Heart right ventricle (tissue), 16 donors: ENCODE data around the gene MBNL1. TPM values are rescaled to one million over a fixed set of nuclear protein-coding genes. Genes with fewer than 3 reads are reported as not detected.

Experiments used
- ATAC-seq, 8 donors: fragments of 200-7000 bp; cut with Tn5 transposase; one replicate each; pipeline ENCODE4 v1.9.1; 2020; ENCODE audit warnings: mild to moderate bottlenecking in 8 of 8, moderate library complexity in 8 of 8, moderate number of reproducible peaks in 1 of 8
- DNase-seq, 2 donors: peaks; one replicate each; pipeline ENCODE4 v3.0.0-alpha.2; 2020
- H3K27ac ChIP-seq, 10 donors: fragments of 200-600 bp; sonication (generic) in 2 of 10; one replicate each; pipeline versions ENCODE4 v1.5.0 to v1.8.0; 2020 to 2022; ENCODE audit warnings: mild to moderate bottlenecking in 3 of 10
- H3K27me3 ChIP-seq, 7 donors: fragments of 200-600 bp; one replicate each; pipeline ENCODE4 v1.8.0; 2021 to 2022; ENCODE audit warnings: mild to moderate bottlenecking in 2 of 7
- H3K36me3 ChIP-seq, 9 donors: fragments of 200-600 bp; sonication (generic) in 1 of 9; one replicate each; pipeline versions ENCODE4 v1.5.0 to v1.8.0; 2020 to 2022; ENCODE audit warnings: mild to moderate bottlenecking in 2 of 9
- H3K4me1 ChIP-seq, 9 donors: fragments of 200-600 bp; sonication (generic) in 1 of 9; one replicate each; pipeline versions ENCODE4 v1.5.0 to v1.8.0; 2020 to 2022; ENCODE audit warnings: mild to moderate bottlenecking in 4 of 9
- H3K4me3 ChIP-seq, 10 donors: fragments of 200-600 bp; sonication (generic) in 2 of 10; one replicate each; pipeline versions ENCODE4 v1.5.0 to v1.8.0; 2020 to 2022; ENCODE audit warnings: mild to moderate bottlenecking in 7 of 10, moderate library complexity in 2 of 10
- H3K9me3 ChIP-seq, 11 donors: fragments of 200-600 bp in 10 of 11; sonication (generic) in 2 of 11; one replicate each; pipeline versions ENCODE4 v1.5.0 to v1.8.0; 2013 to 2022; ENCODE audit warnings: mild to moderate bottlenecking in 2 of 11, control low read depth in 1 of 11, moderate library complexity in 1 of 11
- WGBS, 2 donors: extraction: QIAGEN DNeasy Blood & Tissue Kit; methylation state at CpG; one replicate each; pipeline ENCODE4 v1.1.7; 2013; ENCODE audit warnings: inconsistent platforms in 1 of 2; 5-methylcytosine and 5-hydroxymethylcytosine counted together
- intact Hi-C, 10 donors: fragments of 100-400 bp; cut with DNase I; formaldehyde crosslinking; loops; one replicate each; pipeline versions ENCODE4 v1.11.1 to v1.14.2; 2022
- polyA plus RNA-seq, 2 donors: library from polyadenylated mRNA; stranded (reverse); fragments of 200-250 nt; gene quantifications; one replicate each; pipeline ENCODE4 v1.2.3, GENCODE V29; 2013
- total RNA-seq, 10 donors: library from RNA; stranded (reverse); fragmentation: NEBNext Ultra II Directional in 3 of 10; extraction: Animal tissue kit (Norgen Biotek cat#: 25700) in 3 of 10; gene quantifications; one replicate each; pipeline versions ENCODE4 v1.2.1 to v1.2.4, GENCODE V29; 2021 to 2023
- TF ChIP-seq, protein P1 (sequence below), 9 donors: fragments of 200-600 bp; sonication (generic) in 2 of 9; IDR thresholded peaks; one replicate each; pipeline versions ENCODE4 v1.5.0 to v1.8.0; 2021 to 2022; ENCODE audit warnings: antibody characterized with exemption in 9 of 9, mild to moderate bottlenecking in 5 of 9, moderate library complexity in 1 of 9
- donor health status: Arrhythmogenic right ventricular cardiomyopathy.
- donor health status: ischemic (EF 13 %, LVEDD 7.1; RV severe dilation, severe dysfunction).
- donor health status: healthy with polysubstance abuse.
- donor health status: DM: no; HTN: yes; CAD: no.
- donor health status: DM: no; HTN: no; CAD: no.
- donor health status: ischemic (EF 25% LVEDD 6.9; RV normal size, moderate dysfunction).
- donor health status: ischemic (EF 25% LVEDD 5.7; RV mildly dilated, moderate dysfunction).
- donor health status: healthy.
- donor health status: DM: yes; HTN: yes; CAD: no.
- donor health status: Ischemic cardiomyopathy.
- donor health status: ischemic (EF 35%, LVEDD 5.7; RV mildly dilated, moderate dysfunction).
- donor health status: nonischemic (EF 11% LVEDD 7.7; RV severe dilation, severe dysfunction).
- donor health status: DM: yes; HTN: yes; CAD: no.
- donor health status: PGD.
- donor health status: ischemic (EF 29% LVEDD 5.4; RV normal size, mild dysfunction).
- donor health status: nonischemic (EF 23%, LVEDD 6.1; RV moderate dilation, normal function).

MBNL1 gene
- total and polyA plus RNA-seq, 12 donors: 33.1 to 236 (median 189) TPM

DNA sequence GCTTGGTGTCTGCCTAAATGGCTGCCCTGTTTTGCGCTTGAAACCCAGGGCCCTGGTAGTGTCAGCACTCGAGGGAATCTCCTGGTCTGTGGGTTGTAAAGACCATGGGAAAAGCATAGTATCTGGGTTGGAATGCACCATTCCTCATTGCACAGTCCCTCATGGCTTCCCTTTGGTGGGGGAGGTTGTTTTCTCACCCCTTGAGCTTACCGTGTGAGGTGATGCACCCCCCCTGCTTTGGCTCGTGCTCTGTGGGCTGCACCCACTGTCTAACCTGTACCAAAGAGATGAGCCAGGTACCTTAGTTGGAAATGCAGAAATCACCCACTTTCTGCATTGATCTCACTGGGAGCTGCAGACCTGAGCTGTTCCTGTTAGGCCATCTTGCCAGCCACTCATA is 104.7 kb downstream of the MBNL1 start:
- intact Hi-C loops: no loop called here
- Histone ChIP-seq H3K4me3 (no peak overlapping the region), H3K36me3 (peaks cover 0 to 14% (median 0%) of the 10 kb centered on the region in 9 donors), H3K27me3 (no peaks in the 10 kb centered on the region), H3K27ac (peak overlapping the region in 2 of 10 donors; percentile 3 to 66), H3K4me1 (peaks cover 0 to 84% (median 66%) of the 10 kb centered on the region in 9 donors), H3K9me3 (peaks cover 0 to 12% (median 0%) of the 10 kb centered on the region in 11 donors)
- ATAC-seq (peak in 4 of 8 donors; percentile 26 to 44 (median 31)), DNase-seq (no peak)
- WGBS, 2 donors: 89 to 90% methylated on average over 4 of the region's 4 CpGs
- TF ChIP-seq, protein P1, sequence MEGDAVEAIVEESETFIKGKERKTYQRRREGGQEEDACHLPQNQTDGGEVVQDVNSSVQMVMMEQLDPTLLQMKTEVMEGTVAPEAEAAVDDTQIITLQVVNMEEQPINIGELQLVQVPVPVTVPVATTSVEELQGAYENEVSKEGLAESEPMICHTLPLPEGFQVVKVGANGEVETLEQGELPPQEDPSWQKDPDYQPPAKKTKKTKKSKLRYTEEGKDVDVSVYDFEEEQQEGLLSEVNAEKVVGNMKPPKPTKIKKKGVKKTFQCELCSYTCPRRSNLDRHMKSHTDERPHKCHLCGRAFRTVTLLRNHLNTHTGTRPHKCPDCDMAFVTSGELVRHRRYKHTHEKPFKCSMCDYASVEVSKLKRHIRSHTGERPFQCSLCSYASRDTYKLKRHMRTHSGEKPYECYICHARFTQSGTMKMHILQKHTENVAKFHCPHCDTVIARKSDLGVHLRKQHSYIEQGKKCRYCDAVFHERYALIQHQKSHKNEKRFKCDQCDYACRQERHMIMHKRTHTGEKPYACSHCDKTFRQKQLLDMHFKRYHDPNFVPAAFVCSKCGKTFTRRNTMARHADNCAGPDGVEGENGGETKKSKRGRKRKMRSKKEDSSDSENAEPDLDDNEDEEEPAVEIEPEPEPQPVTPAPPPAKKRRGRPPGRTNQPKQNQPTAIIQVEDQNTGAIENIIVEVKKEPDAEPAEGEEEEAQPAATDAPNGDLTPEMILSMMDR (IDR thresholded peaks at IDR 0.05): no peak

GRCh38 chr3:152374262-152374990 is 105.7 kb downstream of the MBNL1 start:
- TF ChIP-seq, protein P1 (IDR thresholded peaks at IDR 0.05): no peak
- H3K27me3 ChIP-seq: no peaks in the 10 kb centered on the region
- WGBS, 2 donors: 43 to 44% methylated on average over 3 of the region's 3 CpGs
- H3K27ac ChIP-seq: peak overlapping the region in 8 of 10 donors; percentile 2 to 66 (median 30)
- no peak for DNase-seq
- intact Hi-C loops: no loop called here
- peak in 4 of 8 donors; percentile 27 to 51 (median 36) for ATAC-seq
- H3K4me3 ChIP-seq: no peak overlapping the region
- H3K4me1 ChIP-seq: peaks cover 0 to 82% (median 60%) of the 10 kb centered on the region in 9 donors
- peaks cover 0 to 12% (median 0%) of the 10 kb centered on the region in 11 donors for H3K9me3 ChIP-seq
- H3K36me3 ChIP-seq: peaks cover 0 to 18% (median 0%) of the 10 kb centered on the region in 9 donors

DNA sequence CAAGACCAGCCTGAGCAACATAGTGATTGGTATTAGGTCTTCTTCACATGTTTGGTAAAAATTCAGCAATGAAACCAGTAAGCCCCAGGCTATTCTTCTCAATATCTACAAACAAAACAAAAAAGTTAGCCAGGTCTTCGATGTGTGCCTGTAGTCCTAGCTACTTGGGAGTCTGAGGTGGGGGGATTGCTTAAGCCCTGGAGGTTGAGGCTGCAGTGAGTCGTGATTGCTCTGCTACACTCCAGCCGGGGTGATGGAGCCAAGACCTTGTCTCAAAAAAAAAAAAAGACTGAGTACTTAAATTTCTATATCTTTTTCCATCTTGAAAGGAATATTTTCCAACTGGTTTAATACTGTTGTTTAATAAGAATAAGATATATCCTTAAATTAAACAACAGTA is 106.8 kb downstream of the MBNL1 start:
- peaks cover 0 to 82% (median 62%) of the 10 kb centered on the region in 9 donors for H3K4me1 ChIP-seq
- peaks cover 0 to 12% (median 0%) of the 10 kb centered on the region in 11 donors for H3K9me3 ChIP-seq
- H3K36me3 ChIP-seq: peaks cover 0 to 18% (median 0%) of the 10 kb centered on the region in 9 donors
- ATAC-seq (no peak), DNase-seq (no peak)
- no peak overlapping the region for H3K4me3 ChIP-seq
- peak overlapping the region in 7 of 10 donors; percentile 2 to 79 (median 48) for H3K27ac ChIP-seq
- 75% methylated on average over 3 of the region's 3 CpGs for WGBS, 2 donors
- TF ChIP-seq, protein P1 (IDR thresholded peaks at IDR 0.05): no peak
- intact Hi-C loops: no loop called here
- no peaks in the 10 kb centered on the region for H3K27me3 ChIP-seq

- intact Hi-C loops: no loop called here
- no peak for DNase-seq
- peaks cover 0 to 12% (median 0%) of the 10 kb centered on the region in 11 donors for H3K9me3 ChIP-seq
- H3K27ac ChIP-seq: peak overlapping the region in 9 of 10 donors; percentile 4 to 79 (median 48)
- 65 to 73% methylated on average over 9 of the region's 9 CpGs for WGBS, 2 donors
- TF ChIP-seq, protein P1 (IDR thresholded peaks at IDR 0.05): no peak
- H3K36me3 ChIP-seq: peaks cover 0 to 18% (median 0%) of the 10 kb centered on the region in 9 donors
- H3K27me3 ChIP-seq: no peaks in the 10 kb centered on the region
- H3K4me1 ChIP-seq: peaks cover 0 to 84% (median 64%) of the 10 kb centered on the region in 9 donors
- H3K4me3 ChIP-seq: no peak overlapping the region
- peak in 4 of 8 donors; percentile 22 to 48 (median 40) for ATAC-seq
Measured at GRCh38 chr3:152376351-152377183, 107.8 kb downstream of the MBNL1 start.
